Vagina (tissue), 2 donors: ENCODE data around the gene TSHR. TPM values are rescaled to one million over a fixed set of nuclear protein-coding genes. Genes with fewer than 3 reads are reported as not detected.

Source experiments
- DNase-seq, 2 donors: peaks; one replicate each; pipeline ENCODE4 v3.0.0-alpha.2; 2017; ENCODE audit errors: extremely low spot score in 2 of 2
- H3K27ac ChIP-seq: fragments of 200-600 bp; sonication (generic); one replicate; pipeline ENCODE4 v1.5.1; 2019
- H3K27me3 ChIP-seq: fragments of 200-600 bp; sonication (generic); one replicate; pipeline ENCODE4 v1.5.1; 2019
- H3K36me3 ChIP-seq, 2 donors: fragments of 200-600 bp; sonication (generic); one replicate each; pipeline ENCODE4 v1.5.1; 2017 to 2019
- H3K4me1 ChIP-seq: fragments of 200-600 bp; sonication (generic); one replicate; pipeline ENCODE4 v1.5.1; 2019
- H3K4me3 ChIP-seq, 2 donors: fragments of 200-600 bp; sonication (generic); 1 replicate in 1 of 2; 2 replicates in 1 of 2; pipeline ENCODE4 v1.5.1; 2016 to 2019
- H3K9me3 ChIP-seq: fragments of 200-600 bp; sonication (generic); one replicate; pipeline ENCODE4 v1.5.1; 2019
- POLR2A ChIP-seq, 2 donors: fragments of 450-650 bp; IDR thresholded peaks; one replicate each; pipeline ENCODE4 v1.6.1; 2017; ENCODE audit warnings: antibody characterized with exemption in 2 of 2, mild to moderate bottlenecking in 2 of 2, moderate library complexity in 2 of 2
- POLR2AphosphoS5 ChIP-seq, 2 donors: sonication (generic); formaldehyde crosslinking; IDR thresholded peaks; one replicate each; pipeline ENCODE4 v1.9.0; 2017; ENCODE audit warnings: antibody characterized with exemption in 2 of 2, mild to moderate bottlenecking in 2 of 2, low read depth in 1 of 2; ENCODE audit not compliant: insufficient read depth in 1 of 2
- intact Hi-C: fragments of 100-400 bp; cut with DNase I; formaldehyde crosslinking; loops from one replicate; pipeline ENCODE4 v1.15.1; 2023
- total RNA-seq: library from RNA; depleted of rRNA; stranded (reverse); fragments of >200 nt; gene quantifications from one replicate; pipeline ENCODE4 v1.2.3, GENCODE V29; 2016
- TF ChIP-seq, protein P1 (sequence below), 3 experiments: fragments of 450-650 bp in 2 of 3; fragments of 200-600 bp in 1 of 3; sonication (generic) in 1 of 3; IDR thresholded peaks; one replicate each; pipeline ENCODE4 v1.5.1; 2017 to 2019; ENCODE audit warnings: antibody characterized with exemption in 3 of 3, mild to moderate bottlenecking in 2 of 3, moderate library complexity in 2 of 3

The TSHR gene
- total RNA-seq, 1 donor from 2014 or later, result not detected

DNA sequence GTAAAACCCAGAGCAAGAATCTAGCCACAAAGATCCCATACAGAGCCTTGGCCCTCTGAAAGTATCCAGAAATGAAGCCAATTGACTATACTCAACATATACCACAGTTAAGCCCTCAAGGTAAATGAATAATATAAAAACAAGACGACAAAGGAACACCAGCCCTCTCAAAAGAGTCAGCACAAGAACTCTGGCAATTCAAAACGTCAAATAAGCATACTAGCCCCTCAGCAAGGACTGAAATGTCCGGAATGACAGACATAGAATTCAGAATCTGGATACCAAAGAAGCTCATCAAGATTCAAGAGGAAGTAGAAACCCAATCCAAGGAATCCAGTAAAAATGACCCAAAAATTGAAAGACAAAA, 215.4 kb downstream of the TSHR start:
- no peak for DNase-seq
- TF ChIP-seq POLR2A (IDR thresholded peaks at IDR 0.05), result no peak
- H3K27me3 ChIP-seq, result no peaks in the 10 kb centered on the region
- H3K36me3 ChIP-seq, result no peaks in the 10 kb centered on the region
- H3K4me1 ChIP-seq, result peaks cover 11% of the 10 kb centered on the region
- no peaks in the 10 kb centered on the region for H3K9me3 ChIP-seq
- intact Hi-C loops, result loop anchor here (10.0 kb wide), 1 partner anchor 176 kb away; no protein-coding TSS in a partner anchor
- peak overlapping the region; percentile 87 for H3K27ac ChIP-seq
- H3K4me3 ChIP-seq, result no peak overlapping the region

DNA sequence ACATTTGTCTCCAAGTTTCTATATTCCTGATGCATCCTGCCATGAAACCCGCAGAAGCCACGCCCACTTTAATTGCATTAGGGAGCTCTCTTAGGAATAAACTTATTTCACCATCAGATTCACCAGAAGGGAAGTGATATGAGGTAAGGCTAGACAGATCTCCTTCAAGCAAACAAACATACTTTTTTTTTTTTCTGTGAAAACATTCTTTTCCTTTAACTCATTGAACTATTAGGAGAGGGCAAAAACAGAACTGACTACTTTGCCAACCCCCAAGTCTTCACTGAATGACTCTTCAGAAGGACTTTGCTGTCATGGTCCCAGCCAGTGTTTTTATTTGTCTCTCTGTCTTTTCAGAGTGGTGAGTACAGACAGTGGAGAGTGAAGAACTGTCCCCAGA, 216.9 kb downstream of the TSHR start:
- Histone ChIP-seq H3K9me3 (no peaks in the 10 kb centered on the region), H3K27ac (no peak overlapping the region), H3K4me1 (peaks cover 11% of the 10 kb centered on the region), H3K27me3 (no peaks in the 10 kb centered on the region), H3K36me3 (no peaks in the 10 kb centered on the region), H3K4me3 (no peak overlapping the region)
- TF ChIP-seq POLR2AphosphoS5 (IDR thresholded peaks at IDR 0.05; ENCODE audit: insufficient read depth in 1 of 2, low read depth in 1 of 2) (no peak), POLR2A (IDR thresholded peaks at IDR 0.05) (no peak)
- TF ChIP-seq, protein P1, sequence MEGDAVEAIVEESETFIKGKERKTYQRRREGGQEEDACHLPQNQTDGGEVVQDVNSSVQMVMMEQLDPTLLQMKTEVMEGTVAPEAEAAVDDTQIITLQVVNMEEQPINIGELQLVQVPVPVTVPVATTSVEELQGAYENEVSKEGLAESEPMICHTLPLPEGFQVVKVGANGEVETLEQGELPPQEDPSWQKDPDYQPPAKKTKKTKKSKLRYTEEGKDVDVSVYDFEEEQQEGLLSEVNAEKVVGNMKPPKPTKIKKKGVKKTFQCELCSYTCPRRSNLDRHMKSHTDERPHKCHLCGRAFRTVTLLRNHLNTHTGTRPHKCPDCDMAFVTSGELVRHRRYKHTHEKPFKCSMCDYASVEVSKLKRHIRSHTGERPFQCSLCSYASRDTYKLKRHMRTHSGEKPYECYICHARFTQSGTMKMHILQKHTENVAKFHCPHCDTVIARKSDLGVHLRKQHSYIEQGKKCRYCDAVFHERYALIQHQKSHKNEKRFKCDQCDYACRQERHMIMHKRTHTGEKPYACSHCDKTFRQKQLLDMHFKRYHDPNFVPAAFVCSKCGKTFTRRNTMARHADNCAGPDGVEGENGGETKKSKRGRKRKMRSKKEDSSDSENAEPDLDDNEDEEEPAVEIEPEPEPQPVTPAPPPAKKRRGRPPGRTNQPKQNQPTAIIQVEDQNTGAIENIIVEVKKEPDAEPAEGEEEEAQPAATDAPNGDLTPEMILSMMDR (IDR thresholded peaks at IDR 0.05), result no peak
- DNase-seq, result no peak
- intact Hi-C loops, result loop anchor here (10.0 kb wide), 1 partner anchor 178 kb away; no protein-coding TSS in a partner anchor

DNA sequence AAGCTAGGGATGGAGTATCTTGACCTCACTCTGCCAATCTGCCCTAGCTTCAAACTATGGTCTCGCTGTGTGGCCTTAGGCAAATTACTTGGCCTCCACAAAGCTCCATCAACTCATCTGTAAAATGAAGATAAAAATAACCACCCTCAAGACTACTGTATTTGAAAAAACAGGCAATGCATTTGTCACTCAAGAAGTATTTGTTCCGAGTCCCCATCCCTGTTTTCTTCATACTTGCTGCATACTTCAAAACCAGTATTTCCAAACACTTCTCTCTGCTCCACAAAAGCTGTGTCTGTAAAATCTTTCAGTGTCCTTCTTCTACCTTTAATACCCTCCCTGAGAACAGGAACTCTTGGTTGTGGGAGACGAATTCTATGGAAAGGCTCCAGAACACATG, 217.5 kb downstream of the TSHR start:
- no peak for DNase-seq
- Histone ChIP-seq H3K27ac (no peak overlapping the region), H3K4me1 (peaks cover 11% of the 10 kb centered on the region), H3K9me3 (no peaks in the 10 kb centered on the region), H3K27me3 (no peaks in the 10 kb centered on the region), H3K36me3 (no peaks in the 10 kb centered on the region), H3K4me3 (no peak overlapping the region)
- intact Hi-C loops, result loop anchor here (10.0 kb wide), 1 partner anchor 178 kb away; no protein-coding TSS in a partner anchor
- TF ChIP-seq POLR2A (IDR thresholded peaks at IDR 0.05) (no peak), POLR2AphosphoS5 (IDR thresholded peaks at IDR 0.05; ENCODE audit: insufficient read depth in 1 of 2, low read depth in 1 of 2) (no peak)
- TF ChIP-seq, protein P1 (IDR thresholded peaks at IDR 0.05), result no peak

DNA sequence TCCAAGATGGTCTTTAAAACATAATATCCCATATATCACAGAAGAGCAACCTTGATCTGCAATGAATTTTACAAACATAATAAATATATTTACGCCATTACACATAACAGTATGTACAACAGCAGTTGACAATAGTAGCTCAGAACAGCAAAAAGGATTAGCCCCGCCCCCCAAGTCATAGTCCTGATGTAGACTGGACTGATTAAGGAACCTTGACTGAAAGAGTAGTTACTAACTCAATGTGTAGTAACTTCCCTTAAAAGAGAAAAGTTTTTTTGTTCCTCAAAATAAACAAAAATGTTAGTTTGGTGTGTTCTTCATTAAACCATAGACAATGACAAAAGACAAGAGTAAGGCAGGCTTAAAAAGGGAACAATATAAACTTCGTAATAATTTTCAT, 220.8 kb downstream of the TSHR start:
- Histone ChIP-seq H3K27me3 (no peaks in the 10 kb centered on the region), H3K4me1 (no peaks in the 10 kb centered on the region), H3K9me3 (no peaks in the 10 kb centered on the region), H3K4me3 (no peak overlapping the region), H3K36me3 (peaks cover 0 to 13% of the 10 kb centered on the region in 2 donors), H3K27ac (no peak overlapping the region)
- DNase-seq, result no peak
- intact Hi-C loops, result loop anchor here (10.0 kb wide), 1 partner anchor 181 kb away; no protein-coding TSS in a partner anchor
- TF ChIP-seq, protein P1 (IDR thresholded peaks at IDR 0.05), result no peak
- no peak for TF ChIP-seq POLR2A (IDR thresholded peaks at IDR 0.05)
- TF ChIP-seq POLR2AphosphoS5 (IDR thresholded peaks at IDR 0.05; ENCODE audit: insufficient read depth in 1 of 2, low read depth in 1 of 2), result no peak

DNA sequence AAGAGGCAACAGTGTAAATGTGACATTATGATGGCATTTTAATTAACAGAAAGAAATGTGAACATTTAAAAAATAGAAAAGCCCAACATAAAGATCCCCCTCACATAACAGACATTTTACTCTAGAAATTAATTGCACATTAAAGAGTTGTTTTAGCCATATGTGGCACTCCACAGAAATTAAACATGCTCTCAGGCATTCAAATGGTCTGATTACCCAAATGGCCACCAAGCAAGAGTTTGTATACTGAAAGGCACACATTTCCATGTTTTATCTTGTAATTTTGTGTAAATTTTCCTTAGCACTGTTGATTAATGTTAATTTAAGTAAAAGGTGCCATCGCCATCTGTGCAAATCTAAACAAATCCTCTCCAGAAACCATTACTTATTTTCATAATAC, 221.8 kb downstream of the TSHR start:
- no peaks in the 10 kb centered on the region for H3K27me3 ChIP-seq
- peaks cover 4% of the 10 kb centered on the region for H3K4me1 ChIP-seq
- no peak overlapping the region for H3K4me3 ChIP-seq
- peak overlapping the region; percentile 27 for H3K27ac ChIP-seq
- intact Hi-C loops, result loop anchor here (10.0 kb wide), 1 partner anchor 182 kb away; no protein-coding TSS in a partner anchor
- peaks cover 0 to 13% of the 10 kb centered on the region in 2 donors for H3K36me3 ChIP-seq
- H3K9me3 ChIP-seq, result no peaks in the 10 kb centered on the region
- TF ChIP-seq, protein P1 (IDR thresholded peaks at IDR 0.05), result no peak
- no peak for TF ChIP-seq POLR2A (IDR thresholded peaks at IDR 0.05)
- no peak for TF ChIP-seq POLR2AphosphoS5 (IDR thresholded peaks at IDR 0.05; ENCODE audit: insufficient read depth in 1 of 2, low read depth in 1 of 2)
- DNase-seq, result no peak
